D721Med (cell line): ENCODE measurements around the gene MARCHF7.
"Not testable (repeated sequence)": the region's sequence is repeated elsewhere in the genome, so short reads cannot be mapped to it uniquely, and the experiment has no call there.

ENCODE experiments used
- DNase-seq: peaks from one replicate; pipeline ENCODE4 v3.0.0; 2011; ENCODE audit warnings: low spot score; ENCODE audit not compliant: insufficient read length
- FAIRE-seq: peaks from 2 replicates; lab custom pipeline; 2011; peaks lifted over from hg19 to GRCh38; lab: Jason Lieb, UNC
- TF ChIP-seq, protein P1 (sequence below): IDR thresholded peaks from 2 replicates; pipeline ENCODE4 v1.5.1; 2012; ENCODE audit warnings: mild to moderate bottlenecking, control low read depth; ENCODE audit not compliant: insufficient read depth; ENCODE audit errors: missing control alignments

The MARCHF7 gene

DNA sequence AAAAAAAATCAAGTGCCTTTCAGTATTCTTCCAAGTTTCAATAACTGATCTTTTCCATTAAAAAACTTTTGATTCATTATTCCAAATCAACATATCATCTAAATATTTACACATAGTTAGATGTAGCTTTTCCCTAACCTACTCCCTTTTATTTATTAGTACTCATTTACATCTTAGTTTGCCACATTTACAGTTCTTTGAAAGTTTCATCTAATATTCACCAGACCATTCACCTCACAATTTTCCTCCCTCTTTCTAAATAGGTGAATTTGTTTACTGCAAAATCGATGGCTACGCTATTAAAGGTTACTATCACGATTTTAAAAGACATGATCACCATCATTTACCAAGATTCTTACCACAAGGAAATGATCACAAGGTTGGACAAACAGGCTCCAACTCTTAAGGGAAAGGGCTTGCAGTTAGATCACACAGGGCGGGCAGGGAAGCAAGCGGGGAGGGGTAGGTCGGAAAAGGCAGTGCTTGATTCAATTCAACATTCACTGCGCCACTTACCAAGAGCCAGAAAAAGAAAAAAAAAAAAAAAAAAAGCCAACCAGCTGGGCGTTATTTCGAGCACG, 654 bp upstream of the MARCHF7 start:
- DNase-seq (no peak), FAIRE-seq (peak; percentile 11)
- TF ChIP-seq, protein P1, sequence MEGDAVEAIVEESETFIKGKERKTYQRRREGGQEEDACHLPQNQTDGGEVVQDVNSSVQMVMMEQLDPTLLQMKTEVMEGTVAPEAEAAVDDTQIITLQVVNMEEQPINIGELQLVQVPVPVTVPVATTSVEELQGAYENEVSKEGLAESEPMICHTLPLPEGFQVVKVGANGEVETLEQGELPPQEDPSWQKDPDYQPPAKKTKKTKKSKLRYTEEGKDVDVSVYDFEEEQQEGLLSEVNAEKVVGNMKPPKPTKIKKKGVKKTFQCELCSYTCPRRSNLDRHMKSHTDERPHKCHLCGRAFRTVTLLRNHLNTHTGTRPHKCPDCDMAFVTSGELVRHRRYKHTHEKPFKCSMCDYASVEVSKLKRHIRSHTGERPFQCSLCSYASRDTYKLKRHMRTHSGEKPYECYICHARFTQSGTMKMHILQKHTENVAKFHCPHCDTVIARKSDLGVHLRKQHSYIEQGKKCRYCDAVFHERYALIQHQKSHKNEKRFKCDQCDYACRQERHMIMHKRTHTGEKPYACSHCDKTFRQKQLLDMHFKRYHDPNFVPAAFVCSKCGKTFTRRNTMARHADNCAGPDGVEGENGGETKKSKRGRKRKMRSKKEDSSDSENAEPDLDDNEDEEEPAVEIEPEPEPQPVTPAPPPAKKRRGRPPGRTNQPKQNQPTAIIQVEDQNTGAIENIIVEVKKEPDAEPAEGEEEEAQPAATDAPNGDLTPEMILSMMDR = no peak

DNA sequence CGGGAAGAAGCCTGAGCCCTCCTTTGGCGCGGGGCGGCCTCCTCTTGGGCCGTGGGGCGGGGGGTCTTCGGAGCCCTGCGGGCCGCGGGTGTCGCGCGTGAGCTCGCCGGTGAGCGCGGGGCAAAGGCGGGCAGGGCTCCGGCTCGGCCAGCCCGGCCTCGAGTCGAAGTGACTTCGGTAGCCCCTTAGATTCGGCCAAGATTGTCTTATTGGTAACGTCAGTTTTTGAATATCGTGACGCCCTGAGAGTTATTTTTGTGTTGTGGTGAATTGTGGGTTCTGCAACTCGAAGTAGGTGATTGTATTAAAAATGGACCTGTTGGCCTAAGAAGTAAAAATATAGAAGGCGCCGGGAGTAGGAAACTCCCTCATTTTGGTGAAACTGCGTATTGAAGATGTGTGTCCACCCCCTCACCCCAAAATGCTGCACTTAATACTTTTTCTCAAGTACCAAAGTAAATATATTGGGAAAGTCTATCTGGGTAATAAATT, 669 bp downstream of the MARCHF7 start:
- no peak for FAIRE-seq
- TF ChIP-seq, protein P1 = no peak

DNA sequence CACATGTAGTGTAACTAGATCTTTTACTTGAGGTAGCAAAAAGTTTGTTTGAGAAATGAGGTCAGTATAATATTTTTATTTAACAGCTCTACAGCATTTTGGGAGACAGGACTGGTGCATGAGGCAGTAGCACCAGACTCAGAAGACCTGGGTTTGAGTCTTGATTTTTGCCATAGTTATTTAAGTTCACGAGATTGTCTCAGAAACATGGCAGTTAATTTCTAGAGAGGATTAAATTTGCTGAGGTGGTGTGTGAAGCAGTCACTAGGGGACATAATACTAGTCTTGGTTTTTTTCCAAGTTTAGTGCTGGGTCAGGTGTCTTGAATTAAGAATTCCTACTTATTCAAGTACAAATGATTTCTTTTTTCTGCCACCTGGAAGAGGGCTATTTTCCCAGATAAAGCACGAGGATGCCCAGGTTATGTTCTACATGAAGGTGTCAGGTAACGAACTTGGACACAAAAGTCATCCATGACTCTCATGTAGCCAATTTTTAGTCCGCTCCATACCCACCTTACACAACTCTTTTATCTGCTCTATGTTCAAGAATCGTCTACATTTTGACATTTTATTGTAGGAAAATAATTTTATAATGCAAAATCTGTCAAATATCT, 1.4 kb downstream of the MARCHF7 start:
- FAIRE-seq (peak; percentile 82), DNase-seq (no peak)
- TF ChIP-seq, protein P1 = peak; percentile 20

More for the DNA sequence above, 669 bp downstream of the MARCHF7 start:
- no peak for DNase-seq

DNA sequence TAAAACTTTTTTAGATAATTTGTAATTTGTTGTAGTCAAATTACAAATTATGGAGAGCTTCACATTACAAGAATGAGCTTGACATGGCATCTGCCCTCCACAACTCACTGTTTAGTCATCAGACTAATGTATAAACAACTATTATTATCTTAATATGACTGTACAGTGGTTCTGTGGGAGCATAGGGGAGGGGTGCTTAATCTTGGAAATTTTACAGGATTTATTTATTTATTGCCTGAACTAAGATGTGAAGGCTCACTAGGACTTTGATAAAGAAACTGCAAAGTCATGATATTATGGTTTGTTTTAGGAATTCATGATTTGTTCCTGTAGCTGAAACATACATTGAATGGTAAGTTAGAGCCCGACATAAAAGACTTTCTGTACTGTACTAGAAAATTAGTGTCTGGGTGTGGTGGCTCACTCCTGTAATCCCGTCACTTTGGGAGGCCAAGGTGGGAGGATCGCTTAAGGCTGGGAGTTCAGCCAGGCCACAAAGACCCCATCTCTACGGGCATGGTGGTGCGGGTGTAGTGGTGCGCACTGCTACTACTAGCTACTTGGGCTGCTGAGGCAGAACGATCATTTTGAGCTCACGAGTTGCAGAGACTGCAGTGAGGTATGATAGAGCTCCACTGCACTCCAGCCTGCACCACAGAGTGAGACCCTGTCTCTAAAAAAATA, 2.1 kb downstream of the MARCHF7 start:
- FAIRE-seq = no peak
- TF ChIP-seq, protein P1 = no peak
- no peak for DNase-seq

DNA sequence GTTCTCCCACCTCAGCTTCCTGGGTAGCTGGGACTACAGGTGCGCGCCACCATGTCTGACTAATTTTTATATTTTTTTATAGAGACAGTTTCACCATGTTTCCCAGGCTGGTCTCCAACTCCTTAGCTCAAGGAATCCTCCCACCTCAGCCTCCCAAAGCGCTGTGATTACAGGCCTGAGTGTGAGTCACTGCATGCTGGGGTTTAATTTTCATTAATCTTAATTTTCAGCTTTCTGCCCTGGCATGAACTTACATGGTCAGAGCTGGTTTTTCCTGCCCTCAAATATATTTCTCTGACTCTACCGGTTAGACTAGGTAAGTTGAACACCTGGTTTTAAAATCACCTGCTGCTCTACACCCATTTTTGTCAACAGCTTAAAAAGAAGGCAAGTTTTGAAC, 3.1 kb downstream of the MARCHF7 start:
- DNase-seq = no peak
- no peak for FAIRE-seq
- TF ChIP-seq, protein P1 = no peak

DNA sequence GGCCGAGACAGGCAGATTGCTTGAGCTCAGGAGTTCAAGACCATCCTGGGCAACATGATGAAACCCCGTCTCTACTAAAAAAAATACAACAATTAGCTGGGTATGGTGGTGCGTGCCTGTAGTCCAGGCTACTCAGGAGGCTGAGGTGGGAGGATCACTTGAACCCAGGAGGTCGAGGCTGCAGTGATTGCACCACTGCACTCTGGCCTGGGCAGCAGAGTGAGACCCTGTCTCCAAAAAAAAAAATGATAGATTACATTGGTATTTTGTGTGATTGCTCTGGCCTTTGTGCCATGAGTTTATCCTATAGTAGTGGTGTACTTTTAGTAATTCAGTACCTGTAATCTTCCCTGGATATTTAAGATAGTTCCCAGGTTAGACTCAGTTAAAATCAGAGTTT, 4.1 kb downstream of the MARCHF7 start:
- not testable (repeated sequence) for FAIRE-seq, DNase-seq

DNA sequence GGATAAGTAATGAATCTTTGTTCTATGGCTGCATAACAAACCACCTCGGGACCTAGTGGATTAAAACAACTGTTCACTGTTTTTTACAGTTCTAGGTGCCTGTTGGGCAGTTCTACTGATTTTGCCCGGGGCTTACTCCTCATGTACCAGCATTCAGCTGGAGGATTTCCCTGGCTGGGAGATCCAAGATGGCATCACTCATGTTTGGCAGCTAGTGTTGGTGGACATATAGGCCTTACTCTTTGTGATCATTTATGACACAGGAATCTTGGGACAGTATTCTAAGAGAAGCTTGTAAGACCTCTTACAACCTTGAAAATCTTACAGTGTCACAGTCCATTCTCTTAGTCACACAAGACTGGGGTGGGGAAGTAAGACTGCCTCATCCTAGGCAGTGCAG, 4.6 kb downstream of the MARCHF7 start:
- DNase-seq (no peak), FAIRE-seq (no peak)
- TF ChIP-seq, protein P1 = no peak
